Transverse colon (tissue), 3 donors: ENCODE data around the gene B4GALT2.

Experiments used
- POLR2A ChIP-seq: fragments of 450-650 bp; IDR thresholded peaks from one replicate; pipeline ENCODE4 v1.6.1; 2016; ENCODE audit warnings: antibody characterized with exemption, mild to moderate bottlenecking, moderate library complexity
- TF ChIP-seq, protein P1 (sequence below), 5 experiments: fragments of 200-600 bp in 3 of 5; fragments of 450-650 bp in 2 of 5; sonication (generic) in 3 of 5; IDR thresholded peaks; 1 replicate in 2 of 5; 2 replicates in 3 of 5; pipeline ENCODE4 v1.5.1; 2016 to 2017; ENCODE audit warnings: antibody characterized with exemption in 5 of 5, inconsistent platforms in 3 of 5, mild to moderate bottlenecking in 2 of 5, moderate library complexity in 1 of 5

DNA sequence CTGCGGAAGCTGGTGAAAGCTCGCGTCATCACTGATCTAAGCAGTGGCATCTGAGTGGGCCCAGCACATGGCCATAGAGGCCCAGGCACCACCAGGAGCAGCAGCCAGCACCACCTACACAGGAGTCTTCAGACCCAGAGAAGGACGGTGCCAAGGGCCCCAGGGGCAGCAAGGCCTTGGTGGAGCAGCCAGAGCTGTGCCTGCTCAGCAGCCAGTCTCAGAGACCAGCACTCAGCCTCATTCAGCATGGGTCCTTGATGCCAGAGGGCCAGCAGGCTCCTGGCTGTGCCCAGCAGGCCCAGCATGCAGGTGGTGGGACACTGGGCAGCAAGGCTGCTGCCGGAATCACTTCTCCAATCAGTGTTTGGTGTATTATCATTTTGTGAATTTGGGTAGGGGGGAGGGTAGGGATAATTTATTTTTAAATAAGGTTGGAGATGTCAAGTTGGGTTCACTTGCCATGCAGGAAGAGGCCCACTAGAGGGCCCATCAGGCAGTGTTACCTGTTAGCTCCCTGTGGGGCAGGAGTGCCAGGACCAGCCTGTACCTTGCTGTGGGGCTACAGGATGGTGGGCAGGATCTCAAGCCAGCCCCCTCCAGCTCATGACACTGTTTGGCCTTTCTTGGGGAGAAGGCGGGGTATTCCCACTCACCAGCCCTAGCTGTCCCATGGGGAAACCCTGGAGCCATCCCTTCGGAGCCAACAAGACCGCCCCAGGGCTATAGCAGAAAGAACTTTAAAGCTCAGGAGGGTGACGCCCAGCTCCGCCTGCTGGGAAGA, 48.7 kb upstream of the B4GALT2 start:
- TF ChIP-seq, protein P1, sequence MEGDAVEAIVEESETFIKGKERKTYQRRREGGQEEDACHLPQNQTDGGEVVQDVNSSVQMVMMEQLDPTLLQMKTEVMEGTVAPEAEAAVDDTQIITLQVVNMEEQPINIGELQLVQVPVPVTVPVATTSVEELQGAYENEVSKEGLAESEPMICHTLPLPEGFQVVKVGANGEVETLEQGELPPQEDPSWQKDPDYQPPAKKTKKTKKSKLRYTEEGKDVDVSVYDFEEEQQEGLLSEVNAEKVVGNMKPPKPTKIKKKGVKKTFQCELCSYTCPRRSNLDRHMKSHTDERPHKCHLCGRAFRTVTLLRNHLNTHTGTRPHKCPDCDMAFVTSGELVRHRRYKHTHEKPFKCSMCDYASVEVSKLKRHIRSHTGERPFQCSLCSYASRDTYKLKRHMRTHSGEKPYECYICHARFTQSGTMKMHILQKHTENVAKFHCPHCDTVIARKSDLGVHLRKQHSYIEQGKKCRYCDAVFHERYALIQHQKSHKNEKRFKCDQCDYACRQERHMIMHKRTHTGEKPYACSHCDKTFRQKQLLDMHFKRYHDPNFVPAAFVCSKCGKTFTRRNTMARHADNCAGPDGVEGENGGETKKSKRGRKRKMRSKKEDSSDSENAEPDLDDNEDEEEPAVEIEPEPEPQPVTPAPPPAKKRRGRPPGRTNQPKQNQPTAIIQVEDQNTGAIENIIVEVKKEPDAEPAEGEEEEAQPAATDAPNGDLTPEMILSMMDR (IDR thresholded peaks at IDR 0.05), result peak; percentile 20 to 49 (median 46)
- TF ChIP-seq POLR2A, result no peak
